K562 (cell line): ENCODE data around the gene GDF15. TPM values are rescaled to one million over a fixed set of nuclear protein-coding genes. Genes with fewer than 3 reads are reported as not detected.

Experiments used
- MIER1 ChIP-seq: fragments of 450-650 bp; IDR thresholded peaks from 2 replicates; pipeline ENCODE4 v1.6.1; 2016; ENCODE audit warnings: antibody characterized with exemption, mild to moderate bottlenecking, low read depth
- SIN3B ChIP-seq: fragments of 450-650 bp; IDR thresholded peaks from 2 replicates; pipeline ENCODE4 v1.6.1; 2017; ENCODE audit warnings: low read depth, mild to moderate bottlenecking, moderate library complexity
- TEAD2 ChIP-seq: fragments of 450-650 bp; IDR thresholded peaks from 2 replicates; pipeline ENCODE4 v1.6.1; 2016; ENCODE audit warnings: missing genetic modification characterization, control low read depth, missing compliant biosample characterization
- ZC3H11A ChIP-seq: IDR thresholded peaks from 2 replicates; pipeline ENCODE4 v1.6.1; 2012; ENCODE audit warnings: low read depth, low read length, improper control_type of control experiment
- ZNF398 ChIP-seq: fragments of 250-450 bp; sonication (Bioruptor Pico); IDR thresholded peaks from 2 replicates; pipeline ENCODE4 v1.8.0; 2021; ENCODE audit warnings: moderate library complexity, mild to moderate bottlenecking, inconsistent platforms
- ZNF449 ChIP-seq: fragments of 250-450 bp; sonication (Bioruptor Pico); IDR thresholded peaks from 2 replicates; pipeline ENCODE4 v1.8.0; 2022; ENCODE audit warnings: moderate library complexity, mild to moderate bottlenecking, inconsistent platforms
- ZNF778 ChIP-seq: fragments of 450-650 bp; formaldehyde crosslinking; IDR thresholded peaks from 2 replicates; pipeline ENCODE4 v1.4.0; 2020; ENCODE audit warnings: mild to moderate bottlenecking, moderate library complexity
- polyA plus RNA-seq, 8 experiments: library from polyadenylated mRNA; depleted of rRNA in 4 of 8; stranded (reverse) in 5 of 8; unstranded in 3 of 8; fragments of >200 nt; fragmentation: Nextera tagmentation in 2 of 8; fragmentation: Illumina TruSeq in 1 of 8; extraction: Ambion mirVana in 2 of 8; extraction: Trizol in 1 of 8; gene quantifications; 2 replicates each; pipeline versions ENCODE4 v1.2.1 to v1.2.3, GENCODE V29; 2011 to 2014; ENCODE audit warnings: inconsistent platforms in 1 of 8, missing spikeins in 1 of 8
- total RNA-seq, 7 experiments: library from RNA; depleted of rRNA in 6 of 7; stranded (reverse); fragments of >200 nt in 6 of 7; fragmentation: Illumina TruSeq in 2 of 7; extraction: Trizol in 2 of 7; gene quantifications; 2 replicates each; pipeline versions ENCODE4 v1.2.1 to v1.2.3, GENCODE V29; 2011 to 2021; ENCODE audit warnings: low replicate concordance in 1 of 7
- TF ChIP-seq, protein P1 (sequence below): fragments of 250-450 bp; sonication (Bioruptor Pico); IDR thresholded peaks from 2 replicates; pipeline ENCODE4 v1.8.0; 2022; ENCODE audit warnings: inconsistent platforms
- TF ChIP-seq, protein P2 (sequence below): fragments of 250-450 bp; sonication (Bioruptor Pico); IDR thresholded peaks from 2 replicates; pipeline ENCODE4 v1.5.0; 2022; ENCODE audit warnings: mild to moderate bottlenecking
- TF ChIP-seq, protein P3 (sequence below): fragments of 450-650 bp; IDR thresholded peaks from 2 replicates; pipeline ENCODE4 v1.6.1; 2016; ENCODE audit warnings: low read depth

Gene GDF15
- total and polyA plus RNA-seq, 9 of the 15 experiments (the other 6 are each of a cell fraction or from before 2014, with no cell fraction given) = 2.3 to 82.4 (median 12.5) TPM

DNA sequence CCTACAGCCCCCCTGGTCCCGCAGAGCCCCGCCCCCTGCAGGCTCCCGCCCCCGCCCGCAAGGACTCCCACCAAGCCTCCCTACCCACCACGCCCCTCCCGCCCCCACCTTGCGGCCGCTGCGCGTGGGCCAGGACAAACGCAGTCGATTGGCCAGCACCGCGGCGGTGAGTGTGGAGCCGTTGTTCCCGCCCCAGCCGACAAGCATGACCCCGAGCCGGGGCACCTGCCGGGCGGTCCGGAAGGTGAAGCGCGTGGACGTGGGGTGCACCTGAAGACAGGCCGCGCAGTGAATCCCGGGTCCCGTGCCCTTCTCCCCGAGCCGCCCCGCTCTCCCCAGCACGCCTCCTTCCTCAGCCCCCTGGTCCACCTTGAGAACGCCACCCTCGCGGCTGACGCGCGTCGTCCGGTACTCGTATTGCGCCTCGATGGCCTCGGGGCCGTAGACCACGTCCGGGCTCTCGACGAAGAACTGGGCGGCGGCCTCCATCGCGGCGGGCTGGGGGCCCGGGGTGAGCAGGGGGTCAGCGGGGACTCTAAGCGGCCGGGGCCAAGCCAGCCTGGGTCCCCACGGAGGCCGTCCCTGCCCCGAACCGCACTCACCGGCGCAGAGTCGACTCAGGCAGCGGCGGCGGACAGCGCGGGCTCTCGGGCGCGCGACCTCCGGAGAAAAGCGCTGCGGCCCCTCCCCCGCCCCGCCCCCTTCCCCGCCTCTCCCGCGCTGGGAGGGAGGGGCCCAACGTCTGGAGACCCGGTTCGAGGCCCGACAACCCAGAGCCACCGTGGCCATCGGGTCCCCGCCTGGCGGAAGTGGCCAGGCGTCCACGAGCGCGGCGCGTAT lies 51.8 kb downstream of the GDF15 start, which contains the start of gene ISYNA1 (continued):
- TF ChIP-seq, protein P1, sequence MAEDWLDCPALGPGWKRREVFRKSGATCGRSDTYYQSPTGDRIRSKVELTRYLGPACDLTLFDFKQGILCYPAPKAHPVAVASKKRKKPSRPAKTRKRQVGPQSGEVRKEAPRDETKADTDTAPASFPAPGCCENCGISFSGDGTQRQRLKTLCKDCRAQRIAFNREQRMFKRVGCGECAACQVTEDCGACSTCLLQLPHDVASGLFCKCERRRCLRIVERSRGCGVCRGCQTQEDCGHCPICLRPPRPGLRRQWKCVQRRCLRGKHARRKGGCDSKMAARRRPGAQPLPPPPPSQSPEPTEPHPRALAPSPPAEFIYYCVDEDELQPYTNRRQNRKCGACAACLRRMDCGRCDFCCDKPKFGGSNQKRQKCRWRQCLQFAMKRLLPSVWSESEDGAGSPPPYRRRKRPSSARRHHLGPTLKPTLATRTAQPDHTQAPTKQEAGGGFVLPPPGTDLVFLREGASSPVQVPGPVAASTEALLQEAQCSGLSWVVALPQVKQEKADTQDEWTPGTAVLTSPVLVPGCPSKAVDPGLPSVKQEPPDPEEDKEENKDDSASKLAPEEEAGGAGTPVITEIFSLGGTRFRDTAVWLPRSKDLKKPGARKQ (CRISPR knock-in tag) = no peak
- TF ChIP-seq ZC3H11A (no peak), MIER1 (no peak), ZNF778 (CRISPR knock-in tag) (no peak), ZNF398 (CRISPR knock-in tag) (no peak), SIN3B (no peak), ZNF449 (CRISPR knock-in tag) (no peak), TEAD2 (tag) (no peak)
- TF ChIP-seq, protein P2, sequence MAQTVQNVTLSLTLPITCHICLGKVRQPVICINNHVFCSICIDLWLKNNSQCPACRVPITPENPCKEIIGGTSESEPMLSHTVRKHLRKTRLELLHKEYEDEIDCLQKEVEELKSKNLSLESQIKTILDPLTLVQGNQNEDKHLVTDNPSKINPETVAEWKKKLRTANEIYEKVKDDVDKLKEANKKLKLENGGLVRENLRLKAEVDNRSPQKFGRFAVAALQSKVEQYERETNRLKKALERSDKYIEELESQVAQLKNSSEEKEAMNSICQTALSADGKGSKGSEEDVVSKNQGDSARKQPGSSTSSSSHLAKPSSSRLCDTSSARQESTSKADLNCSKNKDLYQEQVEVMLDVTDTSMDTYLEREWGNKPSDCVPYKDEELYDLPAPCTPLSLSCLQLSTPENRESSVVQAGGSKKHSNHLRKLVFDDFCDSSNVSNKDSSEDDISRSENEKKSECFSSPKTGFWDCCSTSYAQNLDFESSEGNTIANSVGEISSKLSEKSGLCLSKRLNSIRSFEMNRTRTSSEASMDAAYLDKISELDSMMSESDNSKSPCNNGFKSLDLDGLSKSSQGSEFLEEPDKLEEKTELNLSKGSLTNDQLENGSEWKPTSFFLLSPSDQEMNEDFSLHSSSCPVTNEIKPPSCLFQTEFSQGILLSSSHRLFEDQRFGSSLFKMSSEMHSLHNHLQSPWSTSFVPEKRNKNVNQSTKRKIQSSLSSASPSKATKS = no peak
- TF ChIP-seq, protein P3, sequence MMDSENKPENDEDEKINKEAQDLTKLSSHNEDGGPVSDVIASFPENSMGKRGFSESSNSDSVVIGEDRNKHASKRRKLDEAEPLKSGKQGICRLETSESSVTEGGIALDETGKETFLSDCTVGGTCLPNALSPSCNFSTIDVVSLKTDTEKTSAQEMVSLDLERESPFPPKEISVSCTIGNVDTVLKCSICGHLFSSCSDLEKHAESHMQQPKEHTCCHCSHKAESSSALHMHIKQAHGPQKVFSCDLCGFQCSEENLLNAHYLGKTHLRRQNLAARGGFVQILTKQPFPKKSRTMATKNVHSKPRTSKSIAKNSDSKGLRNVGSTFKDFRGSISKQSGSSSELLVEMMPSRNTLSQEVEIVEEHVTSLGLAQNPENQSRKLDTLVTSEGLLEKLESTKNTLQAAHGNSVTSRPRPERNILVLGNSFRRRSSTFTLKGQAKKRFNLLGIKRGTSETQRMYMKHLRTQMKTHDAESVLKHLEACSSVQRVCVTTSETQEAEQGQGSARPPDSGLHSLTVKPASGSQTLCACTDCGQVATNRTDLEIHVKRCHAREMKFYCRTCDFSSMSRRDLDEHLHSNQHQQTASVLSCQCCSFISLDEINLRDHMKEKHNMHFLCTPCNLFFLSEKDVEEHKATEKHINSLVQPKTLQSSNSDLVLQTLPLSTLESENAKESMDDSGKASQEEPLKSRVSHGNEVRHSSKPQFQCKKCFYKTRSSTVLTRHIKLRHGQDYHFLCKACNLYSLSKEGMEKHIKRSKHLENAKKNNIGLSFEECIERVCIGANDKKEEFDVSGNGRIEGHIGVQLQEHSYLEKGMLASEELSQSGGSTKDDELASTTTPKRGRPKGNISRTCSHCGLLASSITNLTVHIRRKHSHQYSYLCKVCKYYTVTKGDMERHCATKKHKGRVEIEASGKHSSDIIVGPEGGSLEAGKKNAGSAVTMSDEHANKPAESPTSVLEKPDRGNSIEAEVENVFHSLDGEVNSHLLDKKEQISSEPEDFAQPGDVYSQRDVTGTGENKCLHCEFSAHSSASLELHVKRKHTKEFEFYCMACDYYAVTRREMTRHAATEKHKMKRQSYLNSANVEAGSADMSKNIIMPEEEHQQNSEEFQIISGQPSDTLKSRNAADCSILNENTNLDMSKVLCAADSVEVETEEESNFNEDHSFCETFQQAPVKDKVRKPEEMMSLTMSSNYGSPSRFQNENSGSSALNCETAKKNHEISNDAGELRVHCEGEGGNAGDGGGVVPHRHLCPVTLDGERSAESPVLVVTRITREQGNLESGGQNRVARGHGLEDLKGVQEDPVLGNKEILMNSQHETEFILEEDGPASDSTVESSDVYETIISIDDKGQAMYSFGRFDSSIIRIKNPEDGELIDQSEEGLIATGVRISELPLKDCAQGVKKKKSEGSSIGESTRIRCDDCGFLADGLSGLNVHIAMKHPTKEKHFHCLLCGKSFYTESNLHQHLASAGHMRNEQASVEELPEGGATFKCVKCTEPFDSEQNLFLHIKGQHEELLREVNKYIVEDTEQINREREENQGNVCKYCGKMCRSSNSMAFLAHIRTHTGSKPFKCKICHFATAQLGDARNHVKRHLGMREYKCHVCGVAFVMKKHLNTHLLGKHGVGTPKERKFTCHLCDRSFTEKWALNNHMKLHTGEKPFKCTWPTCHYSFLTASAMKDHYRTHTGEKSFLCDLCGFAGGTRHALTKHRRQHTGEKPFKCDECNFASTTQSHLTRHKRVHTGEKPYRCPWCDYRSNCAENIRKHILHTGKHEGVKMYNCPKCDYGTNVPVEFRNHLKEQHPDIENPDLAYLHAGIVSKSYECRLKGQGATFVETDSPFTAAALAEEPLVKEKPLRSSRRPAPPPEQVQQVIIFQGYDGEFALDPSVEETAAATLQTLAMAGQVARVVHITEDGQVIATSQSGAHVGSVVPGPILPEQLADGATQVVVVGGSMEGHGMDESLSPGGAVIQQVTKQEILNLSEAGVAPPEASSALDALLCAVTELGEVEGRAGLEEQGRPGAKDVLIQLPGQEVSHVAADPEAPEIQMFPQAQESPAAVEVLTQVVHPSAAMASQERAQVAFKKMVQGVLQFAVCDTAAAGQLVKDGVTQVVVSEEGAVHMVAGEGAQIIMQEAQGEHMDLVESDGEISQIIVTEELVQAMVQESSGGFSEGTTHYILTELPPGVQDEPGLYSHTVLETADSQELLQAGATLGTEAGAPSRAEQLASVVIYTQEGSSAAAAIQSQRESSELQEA = no peak
